Left ventricle myocardium inferior (tissue), 1 donor: Measurements from ENCODE around the gene XPO1. TPM values are rescaled to one million over a fixed set of nuclear protein-coding genes. Genes with fewer than 3 reads are reported as not detected.

Experiments used
- total RNA-seq: library from RNA; stranded (reverse); fragmentation: NEBNext Ultra II Directional; extraction: Animal tissue kit (Norgen Biotek cat#: 25700); gene quantifications from one replicate; pipeline ENCODE4 v1.2.1, GENCODE V29; 2021
- donor health status: DM: no; HTN: yes; CAD: no; lungs with severe emphysema.

XPO1 gene
- total RNA-seq, 1 donor from 2014 or later: 68.5 TPM

Other genes with a start within 250 kb of the XPO1 start
- gene USP34, start 67.3 kb downstream of the XPO1 start, total RNA-seq: 50.0 TPM